ENCODE data around the gene DNAJC22. TPM values are rescaled to one million over a fixed set of nuclear protein-coding genes. Genes with fewer than 3 reads are reported as not detected.

The DNAJC22 gene
- total RNA-seq, 1 donor from 2014 or later: 0.26 TPM

DNA sequence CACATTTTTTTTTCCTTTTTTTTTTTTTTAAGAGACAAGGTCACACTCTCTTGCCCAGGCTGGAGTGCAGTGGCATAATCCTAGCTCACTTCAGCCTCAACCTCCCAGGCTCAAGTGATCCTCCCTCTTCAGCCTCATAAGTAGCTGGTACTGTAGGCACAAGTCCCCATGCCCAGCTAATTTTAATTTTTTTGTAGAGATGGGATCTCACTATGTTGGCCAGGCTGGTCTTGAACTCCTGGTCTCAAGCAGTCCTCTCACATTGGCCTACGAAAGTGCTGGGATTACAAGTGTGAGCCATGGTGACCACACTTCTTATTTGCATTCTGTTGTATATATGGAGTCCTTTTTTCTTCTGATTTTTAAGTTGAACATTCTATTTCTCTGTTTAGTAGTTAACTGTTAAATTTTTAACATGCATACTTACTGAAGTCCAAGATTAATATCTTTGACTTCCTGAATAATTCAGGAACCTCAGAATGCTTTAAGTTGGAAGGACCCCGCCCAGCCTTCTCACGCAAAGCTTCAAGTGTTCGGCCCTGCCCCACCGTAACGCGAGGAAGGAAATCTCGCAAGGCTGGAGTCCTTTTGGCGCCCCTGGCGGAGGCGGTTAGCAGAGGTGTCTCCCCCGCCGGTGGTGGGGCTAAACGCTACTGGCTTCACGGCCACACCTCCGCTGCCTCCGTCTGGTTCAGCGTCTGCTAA lies 42.1 kb downstream of the DNAJC22 start:
- no peak for TF ChIP-seq CTCF (IDR thresholded peaks at IDR 0.05; ENCODE audit: insufficient read depth, low read length, severe bottlenecking)
- no peak overlapping the region for H3K4me3 ChIP-seq (ENCODE audit: low read depth, low read length)
- no peak for FAIRE-seq
- no peaks in the 10 kb centered on the region for H3K27me3 ChIP-seq (ENCODE audit: control insufficient read depth, insufficient read depth, low read length)
- H3K36me3 ChIP-seq (ENCODE audit: control insufficient read depth, insufficient read depth, low read length): no peaks in the 10 kb centered on the region
- no peak for DNase-seq (ENCODE audit: low read depth)

- no peak for FAIRE-seq
- no peaks in the 10 kb centered on the region for H3K36me3 ChIP-seq (ENCODE audit: control insufficient read depth, insufficient read depth, low read length)
- no peaks in the 10 kb centered on the region for H3K27me3 ChIP-seq (ENCODE audit: control insufficient read depth, insufficient read depth, low read length)
- no peak for DNase-seq (ENCODE audit: low read depth)
- no peak overlapping the region for H3K4me3 ChIP-seq (ENCODE audit: low read depth, low read length)
- no peak for TF ChIP-seq CTCF (IDR thresholded peaks at IDR 0.05; ENCODE audit: insufficient read depth, low read length, severe bottlenecking)
These were observed 42.7 kb downstream of the DNAJC22 start for GRCh38 chr12:49389387-49389703.

- Histone ChIP-seq H3K27me3 (ENCODE audit: control insufficient read depth, insufficient read depth, low read length) (no peaks in the 10 kb centered on the region), H3K36me3 (ENCODE audit: control insufficient read depth, insufficient read depth, low read length) (no peaks in the 10 kb centered on the region), H3K4me3 (ENCODE audit: low read depth, low read length) (no peak overlapping the region)
- no peak for DNase-seq (ENCODE audit: low read depth)
- no peak for TF ChIP-seq CTCF (IDR thresholded peaks at IDR 0.05; ENCODE audit: insufficient read depth, low read length, severe bottlenecking)
- no peak for FAIRE-seq
These were observed 50.3 kb downstream of the DNAJC22 start for GRCh38 chr12:49397000-49397399.

DNA sequence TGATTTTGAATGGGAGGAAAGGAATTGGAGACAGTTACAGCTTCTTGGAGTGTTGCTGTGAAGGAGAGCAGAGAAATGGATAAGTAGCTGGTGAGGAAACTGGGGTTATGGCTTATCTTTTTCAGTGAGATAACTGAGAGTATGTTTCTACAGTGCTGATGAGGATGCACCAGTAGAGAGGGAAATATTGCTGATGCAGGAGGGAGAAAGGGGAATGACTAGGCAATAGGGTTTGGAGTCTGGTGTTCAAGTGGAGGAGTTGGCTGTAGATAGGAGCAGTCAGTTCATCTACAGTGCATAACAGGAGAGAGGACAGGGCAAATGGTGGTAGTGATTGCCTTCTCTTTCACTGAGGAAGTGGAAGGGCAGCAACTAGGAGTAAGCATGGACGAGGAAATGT lies 53.6 kb downstream of the DNAJC22 start:
- TF ChIP-seq CTCF (IDR thresholded peaks at IDR 0.05; ENCODE audit: insufficient read depth, low read length, severe bottlenecking): no peak
- Histone ChIP-seq H3K27me3 (ENCODE audit: control insufficient read depth, insufficient read depth, low read length) (no peaks in the 10 kb centered on the region), H3K36me3 (ENCODE audit: control insufficient read depth, insufficient read depth, low read length) (no peaks in the 10 kb centered on the region), H3K4me3 (ENCODE audit: low read depth, low read length) (no peak overlapping the region)
- DNase-seq (ENCODE audit: low read depth) (no peak), FAIRE-seq (no peak)

Other genes starting within 250 kb of the DNAJC22 start
- gene LMBR1L, start 236.0 kb upstream of the DNAJC22 start, total RNA-seq: 24.0 and 26.6 TPM in 2 replicates
- 253 and 317 TPM in 2 replicates for gene TUBA1B, start 215.5 kb upstream of the DNAJC22 start, total RNA-seq
- 8.2 and 17.3 TPM in 2 replicates for gene TUBA1A, start 157.8 kb upstream of the DNAJC22 start, total RNA-seq
- gene TUBA1C, start 81.8 kb upstream of the DNAJC22 start, total RNA-seq: 196 and 466 TPM in 2 replicates
- 0.26 and 0.51 TPM in 2 replicates for gene PRPH, start 51.7 kb upstream of the DNAJC22 start, total RNA-seq
- 2.6 and 5.2 TPM in 2 replicates for gene TROAP, start 23.6 kb upstream of the DNAJC22 start, total RNA-seq
- gene C1QL4, start 9.7 kb upstream of the DNAJC22 start, total RNA-seq: 0.13 TPM in 1 of 2 replicates, not detected in the other
- gene SPATS2, start 20.6 kb downstream of the DNAJC22 start, total RNA-seq: 21.3 and 33.4 TPM in 2 replicates
- under 0.01 TPM in 2 replicates for gene KCNH3, start 192.1 kb downstream of the DNAJC22 start, total RNA-seq
- gene MCRS1, start 221.3 kb downstream of the DNAJC22 start, total RNA-seq: 62.7 and 64.6 TPM in 2 replicates